Urinary bladder (tissue), 4 donors: ENCODE measurements around the gene APBA1. TPM values are rescaled to one million over a fixed set of nuclear protein-coding genes. Genes with fewer than 3 reads are reported as not detected.

ENCODE experiments used
- DNase-seq: peaks from one replicate; pipeline ENCODE4 v3.0.0-alpha.2; 2015; ENCODE audit errors: extremely low spot score
- H3K27ac ChIP-seq: one replicate; pipeline ENCODE4 v1.5.1; 2013; ENCODE audit warnings: low read depth, mild to moderate bottlenecking, moderate library complexity
- H3K36me3 ChIP-seq: one replicate; pipeline ENCODE4 v1.6.1; 2013; ENCODE audit warnings: mild to moderate bottlenecking, moderate library complexity; ENCODE audit not compliant: insufficient read depth
- H3K4me1 ChIP-seq: one replicate; pipeline ENCODE4 v1.6.1; 2013; ENCODE audit warnings: mild to moderate bottlenecking, moderate library complexity; ENCODE audit not compliant: insufficient read depth
- H3K4me3 ChIP-seq: one replicate; pipeline ENCODE4 v1.5.1; 2013; ENCODE audit warnings: low read depth, low read length
- WGBS: extraction: QIAGEN DNeasy Blood & Tissue Kit; methylation state at CpG from one replicate; pipeline ENCODE4 v1.1.7; 2013; 5-methylcytosine and 5-hydroxymethylcytosine counted together
- polyA plus RNA-seq: library from polyadenylated mRNA; stranded (reverse); fragments of 200-250 nt; gene quantifications from one replicate; pipeline ENCODE4 v1.2.3, GENCODE V29; 2013
- total RNA-seq: library from RNA; depleted of rRNA; stranded (reverse); fragments of >200 nt; gene quantifications from one replicate; pipeline ENCODE4 v1.2.3, GENCODE V29; 2014
- donor health status: healthy with polysubstance abuse.
- donor health status: healthy.

APBA1 gene
- total and polyA plus RNA-seq, 2 donors: 7.1 to 12.4 TPM

DNA sequence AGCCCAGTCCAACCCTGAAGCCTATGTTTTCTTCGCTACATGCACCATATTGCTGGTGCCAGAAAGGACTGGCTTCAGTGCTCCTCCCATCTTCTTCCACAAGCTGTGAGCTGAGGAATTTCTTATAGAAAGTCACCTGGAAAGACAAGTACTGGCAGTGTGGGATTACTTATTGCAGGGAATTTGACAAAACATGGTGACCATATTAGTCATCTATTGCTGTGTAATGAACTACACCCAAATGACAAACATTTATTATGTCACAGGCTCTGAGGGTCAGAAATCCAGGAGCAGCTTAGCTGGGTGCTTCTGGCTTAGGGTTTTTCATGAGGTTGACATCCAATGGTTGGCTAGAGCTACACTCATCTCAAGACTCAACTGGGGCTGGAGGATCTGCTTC, 271.7 kb downstream of the APBA1 start:
- 90% methylated on average over 1 of the region's 1 CpG for WGBS
- no peak overlapping the region for H3K4me3 ChIP-seq
- no peaks in the 10 kb centered on the region for H3K4me1 ChIP-seq
- no peak overlapping the region for H3K27ac ChIP-seq
- no peaks in the 10 kb centered on the region for H3K36me3 ChIP-seq
- no peak for DNase-seq

DNA sequence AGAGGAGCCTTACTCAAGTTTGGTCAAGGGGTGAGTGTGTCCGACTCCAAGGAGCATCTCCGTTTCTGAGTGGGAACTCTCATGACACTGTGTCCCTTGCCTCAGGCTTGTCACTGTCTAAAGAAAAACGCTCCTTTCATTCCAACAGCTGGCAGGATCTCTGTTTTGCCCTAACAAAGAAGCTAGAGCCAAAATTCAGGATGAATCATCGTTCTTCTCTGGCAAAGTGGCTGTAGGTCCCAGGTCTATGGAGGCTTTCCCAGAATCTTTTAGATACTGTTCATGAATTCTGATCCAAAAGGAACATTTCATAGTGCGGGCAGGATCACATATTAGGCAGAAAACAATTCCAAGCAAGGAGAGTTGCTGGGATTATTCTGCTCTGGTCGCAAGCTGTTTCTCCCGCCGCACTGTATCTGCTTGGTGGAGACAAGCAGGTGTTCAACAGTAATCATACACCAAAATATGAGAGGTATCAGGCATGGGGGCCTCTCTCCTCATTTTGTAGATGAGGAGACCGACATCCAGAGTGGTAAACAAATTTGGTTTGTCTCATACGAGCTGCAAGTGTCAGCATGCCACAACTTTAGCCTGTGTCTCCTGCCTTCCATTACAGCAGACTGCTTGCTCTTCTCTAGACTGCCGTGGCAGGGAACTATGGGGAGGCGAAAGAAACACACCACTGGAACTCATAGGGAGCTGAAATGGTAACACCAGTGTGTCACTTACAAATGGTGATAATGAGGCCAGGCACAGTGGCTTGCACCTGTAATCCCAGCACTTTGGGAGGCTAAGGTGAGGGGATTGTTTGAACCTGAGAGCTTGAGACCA, 274.6 kb downstream of the APBA1 start:
- H3K4me3 ChIP-seq: no peak overlapping the region
- H3K4me1 ChIP-seq: no peaks in the 10 kb centered on the region
- WGBS: 42% methylated on average over 12 of the region's 12 CpGs
- H3K36me3 ChIP-seq: no peaks in the 10 kb centered on the region
- DNase-seq: no peak
- H3K27ac ChIP-seq: no peak overlapping the region

DNA sequence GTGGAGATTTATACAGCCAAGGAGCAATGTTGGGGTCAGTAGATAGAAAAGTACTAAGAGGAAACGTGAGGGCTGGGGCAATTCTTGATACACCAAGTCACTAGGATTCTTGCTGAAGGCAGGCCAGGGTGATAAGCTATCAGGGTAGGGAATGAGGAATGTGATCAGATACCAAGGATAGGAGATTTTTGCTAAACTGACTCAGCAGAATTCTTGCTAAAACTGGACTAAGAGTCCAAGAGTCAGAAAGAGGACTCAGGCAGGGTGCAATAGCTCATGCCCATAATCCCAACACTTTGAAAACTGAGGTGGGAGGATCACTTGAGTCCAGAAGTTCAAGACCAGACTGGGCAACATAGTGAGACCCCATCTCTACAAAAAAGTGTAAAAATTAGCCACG, 275.4 kb downstream of the APBA1 start:
- no peaks in the 10 kb centered on the region for H3K4me1 ChIP-seq
- 88% methylated on average over 2 of the region's 2 CpGs for WGBS
- DNase-seq: no peak
- H3K4me3 ChIP-seq: no peak overlapping the region
- H3K27ac ChIP-seq: no peak overlapping the region
- no peaks in the 10 kb centered on the region for H3K36me3 ChIP-seq

DNA sequence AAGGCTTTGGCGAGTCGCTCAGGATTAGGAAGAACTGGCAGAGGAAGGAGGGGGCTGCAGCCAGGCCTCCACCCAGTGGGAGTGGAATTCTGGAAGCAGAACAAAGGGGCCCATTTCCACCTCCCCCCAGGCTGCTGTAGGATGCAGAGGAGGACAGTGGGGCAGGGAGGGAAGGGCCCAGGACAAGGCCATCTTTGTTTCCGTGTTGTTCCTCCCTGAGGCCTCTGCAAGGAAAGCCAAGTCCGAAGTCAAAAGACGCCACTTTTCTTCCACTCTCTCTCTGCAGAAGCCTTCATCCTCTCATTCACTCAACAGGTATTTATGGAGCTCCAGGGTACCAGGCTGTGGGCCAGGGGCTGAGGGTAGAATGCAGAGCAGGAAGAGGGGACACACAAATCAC, 276.5 kb downstream of the APBA1 start:
- WGBS: 84% methylated on average over 5 of the region's 5 CpGs
- H3K36me3 ChIP-seq: no peaks in the 10 kb centered on the region
- H3K4me3 ChIP-seq: no peak overlapping the region
- no peak overlapping the region for H3K27ac ChIP-seq
- H3K4me1 ChIP-seq: no peaks in the 10 kb centered on the region
- no peak for DNase-seq

DNA sequence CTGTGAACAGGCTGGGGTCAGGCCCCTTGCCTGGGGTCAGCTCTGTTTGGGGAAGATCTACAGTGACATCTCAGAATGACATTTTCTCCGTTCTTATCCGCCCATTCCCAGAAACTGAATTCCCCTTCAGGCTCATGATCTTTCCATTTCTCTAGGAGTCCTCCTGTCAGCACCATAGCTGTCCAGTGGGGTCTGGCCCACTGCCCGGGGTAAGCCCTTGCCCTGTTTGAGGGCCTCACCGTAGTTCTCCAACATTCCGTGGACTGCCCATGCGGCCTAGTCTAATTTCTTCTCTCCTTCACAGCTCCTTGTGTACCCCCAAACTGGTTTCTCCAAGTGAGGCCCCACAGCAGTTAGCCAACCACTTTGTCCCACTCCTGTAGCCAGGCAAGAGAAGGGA, 278.7 kb downstream of the APBA1 start:
- DNase-seq: no peak
- Histone ChIP-seq H3K4me3 (no peak overlapping the region), H3K4me1 (no peaks in the 10 kb centered on the region), H3K36me3 (no peaks in the 10 kb centered on the region), H3K27ac (no peak overlapping the region)
- WGBS: 89% methylated on average over 6 of the region's 6 CpGs

DNA sequence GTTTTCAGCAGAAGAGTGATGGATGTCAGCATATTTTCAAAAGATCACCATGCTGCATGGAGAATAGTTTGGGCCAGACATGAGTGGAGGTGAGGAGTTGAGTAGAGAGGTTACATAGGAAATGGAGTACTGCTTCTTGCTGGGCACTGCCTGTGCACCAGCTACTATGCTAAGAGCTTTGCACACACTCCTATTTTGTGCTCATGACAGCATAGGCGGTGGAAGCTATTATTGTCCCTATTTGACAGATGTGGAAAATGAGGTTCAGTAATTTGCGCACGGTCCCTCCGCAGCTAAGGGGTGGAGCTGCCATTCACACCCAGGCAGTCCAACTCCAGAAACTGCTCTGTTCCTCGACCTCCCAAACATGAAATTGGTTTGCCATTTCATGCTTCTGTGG, 279.3 kb downstream of the APBA1 start:
- H3K27ac ChIP-seq: no peak overlapping the region
- H3K4me3 ChIP-seq: no peak overlapping the region
- 91% methylated on average over 5 of the region's 5 CpGs for WGBS
- no peaks in the 10 kb centered on the region for H3K36me3 ChIP-seq
- no peak for DNase-seq
- no peaks in the 10 kb centered on the region for H3K4me1 ChIP-seq

DNA sequence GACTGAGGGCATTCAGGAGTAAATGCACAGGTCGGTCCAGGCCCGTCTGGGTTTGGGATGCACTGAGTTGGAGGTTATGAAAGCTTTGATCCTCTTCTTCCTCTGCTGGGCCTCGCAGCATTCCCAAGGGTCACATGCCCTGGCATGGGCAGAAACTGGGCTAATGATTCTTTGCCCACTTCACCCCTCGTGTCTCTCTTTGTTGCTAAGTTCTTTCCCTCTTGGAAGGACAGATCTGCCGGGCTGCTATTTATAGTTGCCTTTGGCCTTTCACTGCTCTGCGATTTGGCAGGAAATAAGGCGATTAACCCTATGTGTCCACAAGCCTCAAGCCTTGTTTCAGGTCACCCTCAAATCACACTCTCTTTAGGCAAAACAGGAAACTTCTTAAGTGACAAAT, 280.2 kb downstream of the APBA1 start:
- 28% methylated on average over 7 of the region's 7 CpGs for whole genome bisulfite sequencing
- H3K4me1 ChIP-seq: no peaks in the 10 kb centered on the region
- no peak for DNase-seq
- no peaks in the 10 kb centered on the region for H3K36me3 ChIP-seq
- H3K27ac ChIP-seq: no peak overlapping the region
- H3K4me3 ChIP-seq: no peak overlapping the region

DNA sequence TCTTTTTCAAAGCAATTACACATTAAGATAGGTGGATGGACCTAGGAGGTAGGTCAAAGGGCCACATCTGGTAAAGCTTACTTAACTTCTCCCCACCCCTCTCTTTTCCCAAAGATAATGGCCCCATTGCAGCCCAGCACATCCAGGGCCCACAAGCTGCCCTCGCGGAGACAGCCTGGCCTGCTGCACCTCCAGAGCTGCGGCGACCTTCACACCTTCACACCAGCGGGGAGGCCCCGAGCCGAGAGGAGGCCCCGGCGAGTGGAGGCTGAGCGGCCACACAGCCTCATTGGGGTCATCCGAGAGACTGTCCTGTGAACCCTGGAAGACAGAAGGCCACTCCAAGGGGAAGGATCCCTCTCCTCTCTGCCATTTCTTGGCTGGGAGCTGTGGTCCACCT, 280.7 kb downstream of the APBA1 start:
- Histone ChIP-seq H3K4me3 (no peak overlapping the region), H3K4me1 (no peaks in the 10 kb centered on the region), H3K27ac (no peak overlapping the region), H3K36me3 (no peaks in the 10 kb centered on the region)
- no peak for DNase-seq
- 94% methylated on average over 11 of the region's 11 CpGs for WGBS

DNA sequence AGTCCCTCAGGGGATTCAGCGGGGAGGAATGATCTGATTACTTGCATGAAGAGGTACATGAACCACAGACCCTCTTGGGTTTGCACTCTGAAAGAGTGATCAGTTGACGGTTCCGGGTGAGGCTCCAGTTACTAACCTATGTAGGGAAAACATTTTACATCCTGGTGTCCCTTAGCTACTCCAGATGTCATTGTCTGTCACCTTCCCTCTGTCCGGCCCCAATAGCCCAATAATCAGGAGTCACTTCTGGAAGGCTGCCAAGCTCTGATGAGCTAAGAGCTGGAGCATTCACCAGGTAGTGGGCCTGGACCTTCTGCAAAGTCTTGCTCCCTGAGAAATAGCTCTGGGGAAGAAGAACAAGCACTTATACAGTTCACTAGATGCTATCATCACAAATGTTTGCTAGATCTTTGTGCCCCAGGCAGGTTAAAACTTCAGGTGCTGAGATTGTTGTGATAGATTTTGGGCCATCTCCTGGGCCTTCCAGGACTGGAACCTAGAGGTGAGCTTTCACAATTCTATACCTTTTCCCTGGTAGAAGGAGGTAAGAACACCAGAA, 282.7 kb downstream of the APBA1 start:
- WGBS: 87% methylated on average over 4 of the region's 4 CpGs
- Histone ChIP-seq H3K27ac (no peak overlapping the region), H3K4me3 (no peak overlapping the region), H3K36me3 (no peaks in the 10 kb centered on the region), H3K4me1 (no peaks in the 10 kb centered on the region)
- DNase-seq: no peak

DNA sequence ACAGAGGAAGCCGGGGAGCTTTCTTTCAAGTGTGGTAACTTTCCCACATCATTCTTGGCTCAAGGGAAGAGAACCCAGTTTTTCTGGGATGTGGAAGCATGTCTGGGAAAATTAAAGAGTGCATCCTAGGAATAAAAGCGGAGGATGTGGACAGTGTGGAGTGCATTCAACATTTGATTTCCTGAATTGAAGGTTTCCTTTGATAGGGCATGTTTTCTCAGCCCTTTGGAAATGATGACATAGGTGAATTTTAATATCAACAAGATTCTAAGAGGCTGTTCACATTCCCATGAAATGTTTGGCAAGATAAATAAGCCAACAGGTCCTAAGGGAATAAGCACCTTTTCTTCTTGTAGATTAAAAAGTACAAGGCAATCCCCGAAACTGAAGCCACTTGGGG, 283.6 kb downstream of the APBA1 start:
- no peaks in the 10 kb centered on the region for H3K36me3 ChIP-seq
- no peak overlapping the region for H3K27ac ChIP-seq
- 90% methylated on average over 3 of the region's 3 CpGs for WGBS
- DNase-seq: no peak
- no peaks in the 10 kb centered on the region for H3K4me1 ChIP-seq
- H3K4me3 ChIP-seq: no peak overlapping the region

DNA sequence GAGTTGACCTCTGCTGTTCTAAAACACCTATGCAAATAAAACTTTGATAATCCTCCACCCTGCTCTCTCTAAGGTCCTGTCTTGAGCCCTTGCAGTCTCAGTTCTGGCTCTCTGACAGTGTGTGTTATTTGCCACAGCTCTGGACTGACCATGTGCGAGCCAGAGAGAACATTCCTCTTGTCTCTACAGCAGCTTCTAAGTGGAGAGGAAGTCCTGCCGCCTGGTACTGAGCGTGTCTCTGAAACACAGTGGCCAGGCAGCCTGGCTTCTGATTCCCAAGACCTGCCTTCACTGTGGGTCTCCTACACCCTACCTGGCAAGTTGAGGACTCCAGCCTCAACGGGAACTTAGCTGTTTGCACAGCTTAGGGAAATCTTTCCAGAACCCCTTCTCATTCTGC, 285.5 kb downstream of the APBA1 start:
- Histone ChIP-seq H3K4me3 (no peak overlapping the region), H3K4me1 (no peaks in the 10 kb centered on the region), H3K27ac (no peak overlapping the region), H3K36me3 (no peaks in the 10 kb centered on the region)
- WGBS: 76% methylated on average over 4 of the region's 4 CpGs
- DNase-seq: no peak

DNA sequence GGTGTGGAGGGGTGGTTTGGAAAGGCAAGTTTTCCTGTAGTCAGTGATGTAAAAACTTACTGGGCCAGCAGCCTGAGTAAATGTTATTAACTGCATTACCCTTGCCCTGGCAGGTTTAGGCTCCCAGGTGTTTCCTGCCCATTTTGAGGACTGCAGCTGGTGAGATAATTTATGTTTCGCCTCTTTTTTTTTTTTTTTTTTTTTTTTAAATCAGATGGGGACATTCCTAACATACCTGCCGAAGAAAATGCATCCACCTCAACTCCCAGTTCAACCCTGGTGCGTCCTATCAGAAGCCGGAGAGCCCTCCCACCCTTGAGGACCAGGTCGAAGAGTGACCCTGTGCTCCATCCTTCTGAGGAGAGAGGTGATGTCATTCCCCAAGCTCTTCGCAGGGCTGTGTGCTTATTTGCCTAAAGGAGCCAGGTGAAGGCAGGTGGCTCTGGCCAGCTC, 286.6 kb downstream of the APBA1 start:
- WGBS: 73% methylated on average over 6 of the region's 6 CpGs
- H3K36me3 ChIP-seq: no peaks in the 10 kb centered on the region
- H3K4me1 ChIP-seq: no peaks in the 10 kb centered on the region
- H3K4me3 ChIP-seq: no peak overlapping the region
- DNase-seq: peak; percentile 21
- no peak overlapping the region for H3K27ac ChIP-seq

DNA sequence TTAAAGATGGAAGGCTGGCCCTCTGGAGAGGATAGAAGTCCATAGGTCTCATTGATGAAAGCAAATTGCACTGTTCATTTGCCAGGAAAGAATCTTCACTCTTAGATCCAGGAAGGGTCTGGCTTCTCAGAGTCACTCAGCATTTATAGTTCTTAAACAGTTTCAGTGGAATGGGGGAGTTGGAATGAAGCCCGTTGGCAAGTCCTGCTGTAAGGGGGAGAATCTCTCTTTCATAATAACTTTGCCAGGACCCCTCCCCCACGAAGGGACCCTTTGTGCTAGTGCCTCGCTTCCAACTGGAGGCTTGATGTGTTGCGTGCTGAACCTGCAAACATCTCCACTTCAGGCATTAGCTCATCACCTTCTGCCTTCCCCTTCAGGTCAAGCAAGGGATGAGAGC, 290.0 kb downstream of the APBA1 start:
- H3K4me1 ChIP-seq: no peaks in the 10 kb centered on the region
- DNase-seq: peak; percentile 37
- H3K36me3 ChIP-seq: no peaks in the 10 kb centered on the region
- H3K27ac ChIP-seq: no peak overlapping the region
- no peak overlapping the region for H3K4me3 ChIP-seq
- 33% methylated on average over 4 of the region's 4 CpGs for WGBS

DNA sequence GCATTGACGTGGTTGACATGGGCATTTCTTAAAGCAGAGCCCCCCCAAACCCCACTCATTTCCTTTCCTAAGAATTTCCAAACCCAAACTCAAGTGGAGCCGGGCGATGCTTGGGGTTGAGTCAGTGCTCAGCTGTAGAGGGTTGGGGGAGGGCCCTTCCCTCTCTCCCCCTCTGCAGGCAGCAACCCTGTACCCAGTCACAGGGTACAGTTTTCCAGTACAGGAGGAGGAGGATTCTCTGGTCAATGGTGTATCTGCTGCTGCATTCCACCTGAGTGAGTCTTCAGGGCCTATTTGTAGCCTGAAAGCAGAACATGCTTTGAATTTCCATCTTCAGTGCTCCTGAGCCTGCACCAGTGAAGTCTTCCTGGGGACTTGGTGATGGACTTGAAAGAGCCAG, 291.4 kb downstream of the APBA1 start:
- H3K36me3 ChIP-seq: no peaks in the 10 kb centered on the region
- WGBS: 96% methylated on average over 3 of the region's 3 CpGs
- no peak for DNase-seq
- H3K4me1 ChIP-seq: no peaks in the 10 kb centered on the region
- H3K27ac ChIP-seq: no peak overlapping the region
- H3K4me3 ChIP-seq: no peak overlapping the region
